Pancreas (tissue), 10 donors: ENCODE data around the gene HACD2. TPM values are rescaled to one million over a fixed set of nuclear protein-coding genes. Genes with fewer than 3 reads are reported as not detected.

ENCODE experiments used
- ATAC-seq, 4 donors: fragments of 200-7000 bp; cut with Tn5 transposase; one replicate each; pipeline versions ENCODE4 v1.8.0 to v1.9.1; 2020; ENCODE audit warnings: mild to moderate bottlenecking in 4 of 4, moderate library complexity in 4 of 4
- DNase-seq, 6 donors: peaks; one replicate each; pipeline ENCODE4 v3.0.0-alpha.2; 2020
- FAIRE-seq: peaks from 2 replicates; lab custom pipeline; 2012; peaks lifted over from hg19 to GRCh38; lab: Jason Lieb, UNC
- H3K27ac ChIP-seq, 4 donors: fragments of 200-600 bp; sonication (generic); 1 replicate in 3 of 4; 2 replicates in 1 of 4; pipeline versions ENCODE4 v1.5.0 to v1.8.0; 2020
- H3K27me3 ChIP-seq, 4 donors: fragments of 200-600 bp; one replicate each; pipeline ENCODE4 v1.8.0; 2021
- H3K36me3 ChIP-seq, 3 donors: fragments of 200-600 bp; sonication (generic) in 1 of 3; one replicate each; pipeline versions ENCODE4 v1.5.0 to v1.8.0; 2020 to 2021
- H3K4me1 ChIP-seq, 3 donors: fragments of 200-600 bp; one replicate each; pipeline ENCODE4 v1.8.0; 2021
- H3K4me3 ChIP-seq, 4 donors: fragments of 200-600 bp; sonication (generic) in 2 of 4; one replicate each; pipeline versions ENCODE4 v1.5.0 to v1.8.0; 2020 to 2021
- H3K9me3 ChIP-seq, 4 donors: fragments of 200-600 bp; one replicate each; pipeline ENCODE4 v1.8.0; 2021
- WGBS, 2 donors: extraction: QIAGEN DNeasy Blood & Tissue Kit; methylation state at CpG; one replicate each; pipeline ENCODE4 v1.1.7; 2013; 5-methylcytosine and 5-hydroxymethylcytosine counted together
- intact Hi-C, 3 donors: fragments of 100-400 bp; cut with DNase I; formaldehyde crosslinking; loops; one replicate each; pipeline versions ENCODE4 v1.11.1 to v1.14.2; 2022
- polyA plus RNA-seq, 2 donors: library from polyadenylated mRNA; stranded (reverse); fragments of 200-250 nt; gene quantifications; one replicate each; pipeline ENCODE4 v1.2.3, GENCODE V29; 2013
- total RNA-seq, 6 donors: library from RNA; stranded (reverse); fragmentation: NEBNext Ultra II Directional in 4 of 6; extraction: Animal tissue kit (Norgen Biotek cat#: 25700) in 4 of 6; gene quantifications; one replicate each; pipeline versions ENCODE4 v1.2.1 to v1.2.4, GENCODE V29; 2021 to 2023
- TF ChIP-seq, protein P1 (sequence below), 4 donors: fragments of 200-600 bp; sonication (generic) in 3 of 4; IDR thresholded peaks; one replicate each; pipeline versions ENCODE4 v1.5.0 to v1.8.0; 2021; ENCODE audit warnings: antibody characterized with exemption in 4 of 4
- donor health status: healthy with polysubstance abuse.
- donor health status: DM: no; HTN: no; CAD: no; lungs with moderate emphysema.
- donor health status: DM: no; HTN: no; CAD: no.
- donor health status: control.
- donor health status: control.
- donor health status: Bipolar disorder and iron deficiency.
- donor health status: DM: yes; HTN: yes; CAD: no.
- donor health status: DM: no; HTN: no; CAD: no.
- donor health status: DM: no; HTN: no; CAD: no.
- donor health status: DM: yes; HTN: yes; CAD: no.

Gene HACD2
- total and polyA plus RNA-seq, 8 donors: 4.4 to 22.2 (median 13.1) TPM

DNA sequence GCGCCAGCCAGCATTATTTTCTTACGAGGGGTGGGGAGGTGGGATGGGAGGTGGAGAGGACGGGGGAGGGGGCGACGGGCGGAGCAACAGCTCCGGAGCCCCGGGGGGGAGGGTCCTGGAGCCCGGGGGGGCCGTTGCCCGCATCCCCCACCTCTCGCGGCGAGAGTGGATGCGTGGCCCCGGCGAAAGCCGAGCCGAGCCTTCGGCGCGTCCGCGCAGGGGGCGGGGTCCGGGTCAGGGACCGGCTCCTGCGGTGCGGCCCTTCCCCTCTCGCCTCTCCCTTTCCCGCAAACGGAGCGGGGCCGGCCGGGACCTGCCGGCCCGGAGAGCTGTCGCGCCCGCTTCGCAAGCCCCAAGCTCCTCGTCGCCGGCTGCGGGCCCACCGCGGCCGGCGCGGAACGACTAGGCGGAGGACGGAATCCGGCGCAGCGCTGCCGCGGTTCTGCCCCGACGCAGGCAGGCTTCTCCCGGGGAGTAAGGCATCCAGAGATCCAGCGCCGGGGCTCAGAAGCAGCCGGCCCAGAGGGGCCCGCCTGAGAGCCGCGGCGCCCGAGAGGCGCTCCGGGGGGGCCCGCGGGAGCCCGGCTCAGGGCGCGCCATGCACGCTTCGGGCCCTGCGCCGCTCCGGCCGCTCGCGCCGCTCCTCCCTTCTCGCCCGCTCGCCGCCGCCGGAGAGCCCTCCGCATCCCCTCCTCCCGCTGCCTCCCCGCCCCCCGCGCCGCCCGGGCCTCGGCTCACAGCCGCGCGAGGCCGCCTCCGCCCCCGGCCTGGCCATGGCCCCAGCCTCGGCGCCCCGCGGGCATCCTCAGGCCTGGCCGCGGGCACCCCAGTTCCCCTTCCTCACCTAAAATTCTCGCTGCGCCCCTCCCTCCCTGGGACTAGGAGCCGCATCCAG is 135.5 kb downstream of the HACD2 start:
- ATAC-seq (peak; percentile 42 to 69 (median 57)), FAIRE-seq (no peak), DNase-seq (peak in 5 of 6 donors; percentile 19 to 80 (median 60))
- peaks cover 0 to 6% (median 0%) of the 10 kb centered on the region in 4 donors for H3K27me3 ChIP-seq
- no peaks in the 10 kb centered on the region for H3K9me3 ChIP-seq
- no peaks in the 10 kb centered on the region for H3K36me3 ChIP-seq
- H3K4me3 ChIP-seq: peak overlapping the region; percentile 30 to 72 (median 47)
- 1% methylated on average over 62 to 114 of the region's 114 CpGs for WGBS, 2 donors
- intact Hi-C loops: no loop called here
- H3K4me1 ChIP-seq: no peaks in the 10 kb centered on the region
- TF ChIP-seq, protein P1, sequence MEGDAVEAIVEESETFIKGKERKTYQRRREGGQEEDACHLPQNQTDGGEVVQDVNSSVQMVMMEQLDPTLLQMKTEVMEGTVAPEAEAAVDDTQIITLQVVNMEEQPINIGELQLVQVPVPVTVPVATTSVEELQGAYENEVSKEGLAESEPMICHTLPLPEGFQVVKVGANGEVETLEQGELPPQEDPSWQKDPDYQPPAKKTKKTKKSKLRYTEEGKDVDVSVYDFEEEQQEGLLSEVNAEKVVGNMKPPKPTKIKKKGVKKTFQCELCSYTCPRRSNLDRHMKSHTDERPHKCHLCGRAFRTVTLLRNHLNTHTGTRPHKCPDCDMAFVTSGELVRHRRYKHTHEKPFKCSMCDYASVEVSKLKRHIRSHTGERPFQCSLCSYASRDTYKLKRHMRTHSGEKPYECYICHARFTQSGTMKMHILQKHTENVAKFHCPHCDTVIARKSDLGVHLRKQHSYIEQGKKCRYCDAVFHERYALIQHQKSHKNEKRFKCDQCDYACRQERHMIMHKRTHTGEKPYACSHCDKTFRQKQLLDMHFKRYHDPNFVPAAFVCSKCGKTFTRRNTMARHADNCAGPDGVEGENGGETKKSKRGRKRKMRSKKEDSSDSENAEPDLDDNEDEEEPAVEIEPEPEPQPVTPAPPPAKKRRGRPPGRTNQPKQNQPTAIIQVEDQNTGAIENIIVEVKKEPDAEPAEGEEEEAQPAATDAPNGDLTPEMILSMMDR (IDR thresholded peaks at IDR 0.05): no peak
- H3K27ac ChIP-seq: peak overlapping the region; percentile 22 to 69 (median 54)

- intact Hi-C loops: no loop called here
- no peaks in the 10 kb centered on the region for H3K4me1 ChIP-seq
- FAIRE-seq: no peak
- whole genome bisulfite sequencing, 2 donors: 4% methylated on average over 58 to 67 of the region's 67 CpGs
- TF ChIP-seq, protein P1 (IDR thresholded peaks at IDR 0.05): no peak
- H3K9me3 ChIP-seq: no peaks in the 10 kb centered on the region
- H3K36me3 ChIP-seq: no peaks in the 10 kb centered on the region
- peak in 4 of 6 donors; percentile 20 to 81 (median 52) for DNase-seq
- H3K27ac ChIP-seq: peak within 1 kb of the TSS; percentile 38 to 69 (median 54)
- H3K4me3 ChIP-seq: peak within 1 kb of the TSS; percentile 30 to 72 (median 47)
- peak; percentile 32 to 53 (median 52) for ATAC-seq
- peaks cover 0 to 6% (median 0%) of the 10 kb centered on the region in 4 donors for H3K27me3 ChIP-seq
Observed at GRCh38 chr3:123448536-123449101, 136.2 kb downstream of the HACD2 start, which contains the start of gene ADCY5. TSS of gene ADCY5 (minus strand) at chr3:123449090. CDS start at chr3:123448545, 545 bp downstream.

DNA sequence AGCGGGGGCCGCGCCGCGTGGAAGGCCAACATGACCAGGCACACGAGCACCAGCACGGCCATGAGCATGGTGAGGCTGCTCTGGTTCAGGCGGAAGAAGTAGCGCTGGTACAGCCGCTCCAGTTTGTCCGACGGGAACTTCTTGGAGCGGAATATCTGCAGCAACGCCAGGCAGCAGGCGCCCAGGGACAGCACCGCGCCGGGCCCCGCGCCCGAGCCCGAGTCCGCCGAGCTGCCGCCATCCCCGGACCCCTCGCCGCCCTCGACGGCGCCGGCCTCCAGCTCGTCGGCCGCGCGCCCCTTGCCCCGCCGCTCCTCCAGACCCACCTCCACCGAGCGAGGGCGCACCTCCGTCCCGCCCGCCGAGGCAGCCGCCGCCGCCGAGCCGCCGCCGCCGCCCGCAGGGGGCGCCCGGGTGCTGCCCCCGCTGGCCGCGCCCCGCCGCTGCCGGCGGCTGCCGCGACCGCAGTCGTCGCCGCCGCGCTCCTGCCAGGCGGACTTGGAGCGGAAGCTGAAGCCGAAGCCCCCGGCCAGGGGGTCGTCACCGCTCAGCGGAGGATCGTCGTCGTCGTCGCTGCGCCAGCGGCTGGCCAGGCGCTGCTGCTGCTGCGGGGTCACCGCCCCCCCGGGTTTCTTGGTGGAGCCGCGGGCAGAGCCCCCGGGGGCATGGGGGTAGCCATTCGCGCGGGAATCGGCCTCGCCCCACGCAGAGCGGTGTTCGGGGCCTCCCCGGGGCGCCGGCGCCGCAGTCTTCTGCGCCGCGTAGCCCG is 136.9 kb downstream of the HACD2 start:
- Histone ChIP-seq H3K27me3 (peaks cover 0 to 6% (median 0%) of the 10 kb centered on the region in 4 donors), H3K27ac (peak overlapping the region; percentile 38 to 69 (median 54)), H3K4me3 (peak overlapping the region; percentile 30 to 72 (median 47)), H3K4me1 (no peaks in the 10 kb centered on the region), H3K9me3 (no peaks in the 10 kb centered on the region), H3K36me3 (no peaks in the 10 kb centered on the region)
- FAIRE-seq (no peak), DNase-seq (peak in 4 of 6 donors; percentile 29 to 76 (median 60)), ATAC-seq (peak; percentile 32 to 49 (median 42))
- 14 to 17% methylated on average over 98 to 110 of the region's 110 CpGs for WGBS, 2 donors
- TF ChIP-seq, protein P1 (IDR thresholded peaks at IDR 0.05): no peak
- intact Hi-C loops: no loop called here

GRCh38 chr3:123447416-123447748 is 137.5 kb downstream of the HACD2 start:
- H3K9me3 ChIP-seq: no peaks in the 10 kb centered on the region
- H3K4me1 ChIP-seq: no peaks in the 10 kb centered on the region
- TF ChIP-seq, protein P1 (IDR thresholded peaks at IDR 0.05): no peak
- H3K27me3 ChIP-seq: peaks cover 0 to 6% (median 0%) of the 10 kb centered on the region in 4 donors
- ATAC-seq: peak in 3 of 4 donors; percentile 11 to 44 (median 37)
- no peak for FAIRE-seq
- intact Hi-C loops: no loop called here
- no peaks in the 10 kb centered on the region for H3K36me3 ChIP-seq
- peak overlapping the region in 2 of 4 donors; percentile 27 to 52 for H3K4me3 ChIP-seq
- peak overlapping the region in 3 of 4 donors; percentile 28 to 52 (median 50) for H3K27ac ChIP-seq
- 75 to 83% methylated on average over 27 of the region's 27 CpGs for WGBS, 2 donors
- peak in 3 of 6 donors; percentile 35 to 78 (median 42) for DNase-seq
